Measurements from ENCODE around the gene D2HGDH. TPM values are rescaled to one million over a fixed set of nuclear protein-coding genes. Genes with fewer than 3 reads are reported as not detected.

D2HGDH gene
- total and polyA plus RNA-seq, 2 of the 13 experiments (the other 11 are each of a cell fraction or from before 2014, with no cell fraction given), result 19.2 to 20.3 TPM

DNA sequence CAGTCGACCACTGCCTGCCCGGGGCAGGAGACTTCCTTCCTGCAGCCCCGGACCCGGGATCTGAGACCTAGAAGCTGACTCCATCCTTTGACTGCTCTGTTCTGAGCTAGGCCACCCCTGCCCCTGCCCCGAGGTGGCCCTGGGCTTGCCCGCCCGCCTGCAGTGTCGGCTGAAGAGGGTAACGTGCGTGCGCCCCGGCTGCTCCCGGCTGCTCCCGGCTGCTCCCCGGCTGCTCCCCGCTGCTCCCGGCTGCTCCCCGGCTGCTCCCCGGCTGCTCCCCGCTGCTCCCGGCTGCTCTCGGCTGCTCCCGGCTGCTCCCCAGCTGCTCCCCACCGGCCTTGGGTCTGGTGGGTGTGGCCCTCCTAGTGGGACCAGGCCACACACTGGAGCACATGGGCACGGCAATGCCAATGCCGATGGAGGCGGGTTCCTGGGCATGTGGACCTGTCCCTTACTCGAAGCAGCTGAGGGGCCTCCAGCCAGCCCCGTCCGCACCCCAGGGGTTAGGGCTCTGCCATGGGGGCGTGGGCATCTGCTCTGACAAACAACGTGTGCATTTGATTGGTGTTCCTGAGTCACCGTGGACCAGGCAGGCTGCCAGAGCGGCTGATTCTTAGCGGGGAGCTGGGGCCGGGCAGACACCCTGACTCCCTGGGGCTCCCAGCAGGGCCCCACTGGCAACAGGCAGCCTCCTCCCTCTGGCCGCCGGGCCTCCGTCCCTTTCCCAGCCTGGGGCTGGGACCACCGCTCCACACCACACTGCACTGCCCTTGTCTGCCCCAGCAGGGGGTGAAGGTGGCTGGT lies 40.2 kb downstream of the D2HGDH start (continued):
- TF ChIP-seq, protein P1, sequence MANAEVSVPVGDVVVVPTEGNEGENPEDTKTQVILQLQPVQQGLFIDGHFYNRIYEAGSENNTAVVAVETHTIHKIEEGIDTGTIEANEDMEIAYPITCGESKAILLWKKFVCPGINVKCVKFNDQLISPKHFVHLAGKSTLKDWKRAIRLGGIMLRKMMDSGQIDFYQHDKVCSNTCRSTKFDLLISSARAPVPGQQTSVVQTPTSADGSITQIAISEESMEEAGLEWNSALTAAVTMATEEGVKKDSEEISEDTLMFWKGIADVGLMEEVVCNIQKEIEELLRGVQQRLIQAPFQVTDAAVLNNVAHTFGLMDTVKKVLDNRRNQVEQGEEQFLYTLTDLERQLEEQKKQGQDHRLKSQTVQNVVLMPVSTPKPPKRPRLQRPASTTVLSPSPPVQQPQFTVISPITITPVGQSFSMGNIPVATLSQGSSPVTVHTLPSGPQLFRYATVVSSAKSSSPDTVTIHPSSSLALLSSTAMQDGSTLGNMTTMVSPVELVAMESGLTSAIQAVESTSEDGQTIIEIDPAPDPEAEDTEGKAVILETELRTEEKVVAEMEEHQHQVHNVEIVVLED (CRISPR knock-in tag; IDR thresholded peaks at IDR 0.05; ENCODE audit: borderline replicate concordance), result peak; percentile 18; the same call in 1 of the 2 replicates
- peak; percentile 19; the same call in 1 of the 2 replicates for TF ChIP-seq ZNF609 (CRISPR knock-in tag; IDR thresholded peaks at IDR 0.05; ENCODE audit: borderline replicate concordance)
- TF ChIP-seq TMF1 (CRISPR knock-in tag; IDR thresholded peaks at IDR 0.05; ENCODE audit: low read depth), result no peak
- no peak; the same call in 1 of the 2 replicates for TF ChIP-seq FIP1L1 (IDR thresholded peaks at IDR 0.05; ENCODE audit: borderline replicate concordance, insufficient read depth, low read depth, low read length)
- TF ChIP-seq, protein P2, sequence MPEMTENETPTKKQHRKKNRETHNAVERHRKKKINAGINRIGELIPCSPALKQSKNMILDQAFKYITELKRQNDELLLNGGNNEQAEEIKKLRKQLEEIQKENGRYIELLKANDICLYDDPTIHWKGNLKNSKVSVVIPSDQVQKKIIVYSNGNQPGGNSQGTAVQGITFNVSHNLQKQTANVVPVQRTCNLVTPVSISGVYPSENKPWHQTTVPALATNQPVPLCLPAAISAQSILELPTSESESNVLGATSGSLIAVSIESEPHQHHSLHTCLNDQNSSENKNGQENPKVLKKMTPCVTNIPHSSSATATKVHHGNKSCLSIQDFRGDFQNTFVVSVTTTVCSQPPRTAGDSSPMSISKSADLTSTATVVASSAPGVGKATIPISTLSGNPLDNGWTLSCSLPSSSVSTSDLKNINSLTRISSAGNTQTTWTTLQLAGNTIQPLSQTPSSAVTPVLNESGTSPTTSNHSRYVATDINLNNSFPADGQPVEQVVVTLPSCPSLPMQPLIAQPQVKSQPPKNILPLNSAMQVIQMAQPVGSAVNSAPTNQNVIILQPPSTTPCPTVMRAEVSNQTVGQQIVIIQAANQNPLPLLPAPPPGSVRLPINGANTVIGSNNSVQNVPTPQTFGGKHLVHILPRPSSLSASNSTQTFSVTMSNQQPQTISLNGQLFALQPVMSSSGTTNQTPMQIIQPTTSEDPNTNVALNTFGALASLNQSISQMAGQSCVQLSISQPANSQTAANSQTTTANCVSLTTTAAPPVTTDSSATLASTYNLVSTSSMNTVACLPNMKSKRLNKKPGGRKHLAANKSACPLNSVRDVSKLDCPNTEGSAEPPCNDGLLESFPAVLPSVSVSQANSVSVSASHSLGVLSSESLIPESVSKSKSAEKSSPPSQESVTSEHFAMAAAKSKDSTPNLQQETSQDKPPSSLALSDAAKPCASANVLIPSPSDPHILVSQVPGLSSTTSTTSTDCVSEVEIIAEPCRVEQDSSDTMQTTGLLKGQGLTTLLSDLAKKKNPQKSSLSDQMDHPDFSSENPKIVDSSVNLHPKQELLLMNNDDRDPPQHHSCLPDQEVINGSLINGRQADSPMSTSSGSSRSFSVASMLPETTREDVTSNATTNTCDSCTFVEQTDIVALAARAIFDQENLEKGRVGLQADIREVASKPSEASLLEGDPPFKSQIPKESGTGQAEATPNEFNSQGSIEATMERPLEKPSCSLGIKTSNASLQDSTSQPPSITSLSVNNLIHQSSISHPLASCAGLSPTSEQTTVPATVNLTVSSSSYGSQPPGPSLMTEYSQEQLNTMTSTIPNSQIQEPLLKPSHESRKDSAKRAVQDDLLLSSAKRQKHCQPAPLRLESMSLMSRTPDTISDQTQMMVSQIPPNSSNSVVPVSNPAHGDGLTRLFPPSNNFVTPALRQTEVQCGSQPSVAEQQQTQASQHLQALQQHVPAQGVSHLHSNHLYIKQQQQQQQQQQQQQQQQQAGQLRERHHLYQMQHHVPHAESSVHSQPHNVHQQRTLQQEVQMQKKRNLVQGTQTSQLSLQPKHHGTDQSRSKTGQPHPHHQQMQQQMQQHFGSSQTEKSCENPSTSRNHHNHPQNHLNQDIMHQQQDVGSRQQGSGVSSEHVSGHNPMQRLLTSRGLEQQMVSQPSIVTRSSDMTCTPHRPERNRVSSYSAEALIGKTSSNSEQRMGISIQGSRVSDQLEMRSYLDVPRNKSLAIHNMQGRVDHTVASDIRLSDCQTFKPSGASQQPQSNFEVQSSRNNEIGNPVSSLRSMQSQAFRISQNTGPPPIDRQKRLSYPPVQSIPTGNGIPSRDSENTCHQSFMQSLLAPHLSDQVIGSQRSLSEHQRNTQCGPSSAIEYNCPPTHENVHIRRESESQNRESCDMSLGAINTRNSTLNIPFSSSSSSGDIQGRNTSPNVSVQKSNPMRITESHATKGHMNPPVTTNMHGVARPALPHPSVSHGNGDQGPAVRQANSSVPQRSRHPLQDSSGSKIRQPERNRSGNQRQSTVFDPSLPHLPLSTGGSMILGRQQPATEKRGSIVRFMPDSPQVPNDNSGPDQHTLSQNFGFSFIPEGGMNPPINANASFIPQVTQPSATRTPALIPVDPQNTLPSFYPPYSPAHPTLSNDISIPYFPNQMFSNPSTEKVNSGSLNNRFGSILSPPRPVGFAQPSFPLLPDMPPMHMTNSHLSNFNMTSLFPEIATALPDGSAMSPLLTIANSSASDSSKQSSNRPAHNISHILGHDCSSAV (CRISPR knock-in tag; IDR thresholded peaks at IDR 0.05; ENCODE audit: borderline replicate concordance), result no peak
- TF ChIP-seq GTF2F1 (IDR thresholded peaks at IDR 0.05; ENCODE audit: low read length), result no peak
- TF ChIP-seq, protein P3, sequence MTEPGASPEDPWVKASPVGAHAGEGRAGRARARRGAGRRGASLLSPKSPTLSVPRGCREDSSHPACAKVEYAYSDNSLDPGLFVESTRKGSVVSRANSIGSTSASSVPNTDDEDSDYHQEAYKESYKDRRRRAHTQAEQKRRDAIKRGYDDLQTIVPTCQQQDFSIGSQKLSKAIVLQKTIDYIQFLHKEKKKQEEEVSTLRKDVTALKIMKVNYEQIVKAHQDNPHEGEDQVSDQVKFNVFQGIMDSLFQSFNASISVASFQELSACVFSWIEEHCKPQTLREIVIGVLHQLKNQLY (CRISPR knock-in tag; IDR thresholded peaks at IDR 0.05), result no peak
- no peak for TF ChIP-seq ZNF367 (CRISPR knock-in tag; IDR thresholded peaks at IDR 0.05; ENCODE audit: borderline replicate concordance)
- TF ChIP-seq MAFK (conservative IDR thresholded peaks at IDR 0.05 in 1 of 2, IDR thresholded peaks at IDR 0.05 in 1 of 2; ENCODE audit: low read length in 2 of 2), result no peak
- TF ChIP-seq SOX6 (IDR thresholded peaks at IDR 0.05), result no peak
- no peak for TF ChIP-seq SOX6 (CRISPR knock-in tag; IDR thresholded peaks at IDR 0.05)
- no peak for TF ChIP-seq ISX (CRISPR knock-in tag; conservative IDR thresholded peaks at IDR 0.05)
- peak; percentile 48 for TF ChIP-seq PHF21A (CRISPR knock-in tag; IDR thresholded peaks at IDR 0.05)

Measured in HepG2 (cell line).